IMR-90 (cell line): Measurements from ENCODE around the gene SAMD15. TPM values are rescaled to one million over a fixed set of nuclear protein-coding genes. Genes with fewer than 3 reads are reported as not detected.

Source experiments
- ATAC-seq: fragments of 200-7000 bp; cut with Tn5 transposase; 2 replicates; pipeline ENCODE4 v1.9.1; 2020; ENCODE audit warnings: low read depth, mild to moderate bottlenecking, moderate library complexity
- BruUV-seq: library from RNA; stranded (reverse); fragments of 400-500 nt; replicated peaks from 2 replicates; lab custom pipeline; 2021; lab: Mats Ljungman, UMichigan
- CTCF ChIA-PET: fragments of 300-600 bp; formaldehyde crosslinking; extraction: SDS; loops from one replicate; lab custom pipeline; 2021; ENCODE audit warnings: antibody characterized with exemption; lab: Yijun Ruan, JAX
- POLR2A ChIA-PET: fragments of 300-600 bp; sonication (Branson Sonifier 250); formaldehyde crosslinking; loops from one replicate; lab custom pipeline; 2022; ENCODE audit warnings: antibody characterized with exemption; ENCODE audit not compliant: unreplicated experiment; lab: Charles Lee
- DNase-seq: peaks from one replicate; pipeline ENCODE4 v3.0.0; 2013
- H2AFZ ChIP-seq: replicated peaks from 2 replicates; pipeline ENCODE3; 2013; ENCODE audit warnings: low read length, mild to moderate bottlenecking; ENCODE audit not compliant: poor library complexity
- H2AK5ac ChIP-seq: 2 replicates; pipeline ENCODE4 v1.6.1; 2013; ENCODE audit warnings: low read depth, low read length, inconsistent platforms
- H2AK9ac ChIP-seq: replicated peaks from 2 replicates; pipeline ENCODE3; 2013; ENCODE audit warnings: mild to moderate bottlenecking, low read depth, low read length, moderate library complexity; ENCODE audit not compliant: poor library complexity
- H2BK120ac ChIP-seq: 2 replicates; pipeline ENCODE4 v1.6.1; 2013; ENCODE audit warnings: low read depth, low read length, inconsistent platforms
- H2BK15ac ChIP-seq: 3 replicates; pipeline ENCODE4 v1.6.1; 2013; ENCODE audit warnings: low read depth, low read length, inconsistent platforms
- H2BK20ac ChIP-seq: 2 replicates; pipeline ENCODE4 v1.6.1; 2013; ENCODE audit warnings: low read depth, mild to moderate bottlenecking, inconsistent platforms, low read length, moderate library complexity
- H2BK5ac ChIP-seq: 2 replicates; pipeline ENCODE4 v1.6.1; 2013; ENCODE audit warnings: mild to moderate bottlenecking, low read depth, low read length, inconsistent platforms; ENCODE audit not compliant: poor library complexity, severe bottlenecking
- H3K14ac ChIP-seq: replicated peaks from 2 replicates; pipeline ENCODE4 v1.6.1; 2013; ENCODE audit warnings: low read depth, low read length, inconsistent platforms
- H3K18ac ChIP-seq: 2 replicates; pipeline ENCODE4 v1.6.1; 2013; ENCODE audit warnings: low read depth, low read length, control low read depth
- H3K23ac ChIP-seq: 2 replicates; pipeline ENCODE4 v1.6.1; 2013; ENCODE audit warnings: low read depth, low read length, inconsistent platforms
- H3K27ac ChIP-seq: 2 replicates; pipeline ENCODE4 v1.5.1; 2013; ENCODE audit warnings: mild to moderate bottlenecking, control low read depth, low read length; ENCODE audit not compliant: insufficient read depth
- H3K27me3 ChIP-seq: 2 replicates; pipeline ENCODE4 v1.6.1; 2013; ENCODE audit warnings: low read length; ENCODE audit not compliant: control insufficient read depth, insufficient read depth
- H3K36me3 ChIP-seq: 2 replicates; pipeline ENCODE4 v1.6.1; 2013; ENCODE audit warnings: low read length, mixed read lengths; ENCODE audit not compliant: control insufficient read depth, insufficient read depth
- H3K4ac ChIP-seq: 2 replicates; pipeline ENCODE4 v1.6.1; 2013; ENCODE audit warnings: low read depth, low read length, inconsistent platforms
- H3K4me1 ChIP-seq: 2 replicates; pipeline ENCODE4 v1.6.1; 2013; ENCODE audit warnings: low read length, mixed read lengths; ENCODE audit not compliant: control insufficient read depth, insufficient read depth
- H3K4me2 ChIP-seq: 2 replicates; pipeline ENCODE4 v1.6.1; 2013; ENCODE audit warnings: low read depth, mild to moderate bottlenecking, control low read depth, low read length, moderate library complexity
- H3K4me3 ChIP-seq: 2 replicates; pipeline ENCODE4 v1.5.1; 2013; ENCODE audit warnings: low read depth, mild to moderate bottlenecking, control low read depth, low read length, moderate library complexity; ENCODE audit not compliant: insufficient read depth
- H3K56ac ChIP-seq: 2 replicates; pipeline ENCODE4 v1.6.1; 2013; ENCODE audit warnings: low read length, inconsistent platforms; ENCODE audit not compliant: insufficient read depth; ENCODE audit errors: extremely low read depth
- H3K79me1 ChIP-seq, 2 experiments: 2 replicates each; pipeline ENCODE4 v1.6.1; 2013; ENCODE audit warnings: low read length in 2 of 2, inconsistent platforms in 1 of 2, low read depth in 1 of 2
- H3K9ac ChIP-seq: 2 replicates; pipeline ENCODE4 v1.6.1; 2013; ENCODE audit warnings: low read depth, low read length, control low read depth
- H3K9me1 ChIP-seq: 2 replicates; pipeline ENCODE4 v1.6.1; 2013; ENCODE audit warnings: low read length, inconsistent platforms; ENCODE audit not compliant: insufficient read depth
- H3K9me3 ChIP-seq: 2 replicates; pipeline ENCODE4 v1.6.1; 2013; ENCODE audit warnings: low read length; ENCODE audit not compliant: control insufficient read depth, insufficient read depth
- H4K20me1 ChIP-seq: 2 replicates; pipeline ENCODE4 v1.6.1; 2013; ENCODE audit warnings: low read length, inconsistent platforms; ENCODE audit not compliant: insufficient read depth
- H4K5ac ChIP-seq: 2 replicates; pipeline ENCODE4 v1.6.1; 2013; ENCODE audit warnings: mild to moderate bottlenecking, low read depth, low read length, control low read depth
- H4K8ac ChIP-seq, 2 experiments: 2 replicates each; pipeline ENCODE4 v1.6.1; 2013; ENCODE audit warnings: low read depth in 2 of 2, low read length in 2 of 2, control low read depth in 1 of 2, inconsistent platforms in 1 of 2
- H4K91ac ChIP-seq: 2 replicates; pipeline ENCODE4 v1.6.1; 2013; ENCODE audit warnings: low read depth, low read length, inconsistent platforms; ENCODE audit not compliant: insufficient read depth
- BHLHE40 ChIP-seq: fragments of 150-350 bp; IDR thresholded peaks from 2 replicates; pipeline ENCODE4 v1.6.1; 2016; ENCODE audit warnings: mild to moderate bottlenecking, low read depth, low read length
- CEBPB ChIP-seq: IDR thresholded peaks from 2 replicates; pipeline ENCODE4 v1.6.1; 2012; ENCODE audit warnings: low read depth, low read length, improper control_type of control experiment
- CHD1 ChIP-seq: IDR thresholded peaks from 2 replicates; pipeline ENCODE4 v1.6.1; 2012; ENCODE audit warnings: low read depth, low read length, improper control_type of control experiment
- FOS ChIP-seq: fragments of 150-350 bp; IDR thresholded peaks from 2 replicates; pipeline ENCODE4 v1.6.1; 2016; ENCODE audit warnings: low read depth, low read length
- MAFK ChIP-seq: IDR thresholded peaks from 2 replicates; pipeline ENCODE4 v1.6.1; 2012; ENCODE audit warnings: low read depth, low read length, improper control_type of control experiment
- MAZ ChIP-seq: IDR thresholded peaks from 2 replicates; pipeline ENCODE4 v1.6.1; 2012; ENCODE audit warnings: low read depth, mild to moderate bottlenecking, low read length, improper control_type of control experiment, moderate library complexity, borderline replicate concordance
- MXI1 ChIP-seq: IDR thresholded peaks from 2 replicates; pipeline ENCODE4 v1.6.1; 2012; ENCODE audit warnings: low read depth, mild to moderate bottlenecking, low read length, moderate library complexity, borderline replicate concordance
- NFE2L2 ChIP-seq: fragments of 150-350 bp; IDR thresholded peaks from 2 replicates; pipeline ENCODE4 v1.6.1; 2016; ENCODE audit warnings: low read depth, mild to moderate bottlenecking, low read length
- POLR2A ChIP-seq: IDR thresholded peaks from 2 replicates; pipeline ENCODE4 v1.6.1; 2012; ENCODE audit warnings: mild to moderate bottlenecking, low read depth, low read length
- RAD21 ChIP-seq: IDR thresholded peaks from 2 replicates; pipeline ENCODE4 v1.6.1; 2012; ENCODE audit warnings: low read length, improper control_type of control experiment
- RCOR1 ChIP-seq: IDR thresholded peaks from 2 replicates; pipeline ENCODE4 v1.6.1; 2012; ENCODE audit warnings: mild to moderate bottlenecking, low read length, improper control_type of control experiment; ENCODE audit not compliant: insufficient replicate concordance
- RFX5 ChIP-seq: IDR thresholded peaks from 2 replicates; pipeline ENCODE4 v1.8.0; 2012; ENCODE audit warnings: low read depth, mild to moderate bottlenecking, low read length, moderate library complexity
- SMC3 ChIP-seq: fragments of 150-350 bp; IDR thresholded peaks from 2 replicates; pipeline ENCODE4 v1.6.1; 2016; ENCODE audit warnings: low read depth, mild to moderate bottlenecking, antibody characterized with exemption, low read length, moderate library complexity
- WGBS, 2 experiments: methylation state at CpG; one replicate each; pipeline versions ENCODE4 v1.1.5 to v1.1.7; 2013; ENCODE audit warnings: missing lambda C conversion rate in 2 of 2; ENCODE audit not compliant: insufficient read length in 1 of 2; ENCODE audit errors: extremely low coverage in 2 of 2; 5-methylcytosine and 5-hydroxymethylcytosine counted together
- dilution Hi-C: fragments of 300-500 bp; cut with HindIII; formaldehyde crosslinking; loops from one replicate; pipeline ENCODE4 v1.14.3; 2018; ENCODE audit warnings: low sequenced_read_pairs; ENCODE audit not compliant: unreplicated experiment
- in situ Hi-C: fragments of 300-500 bp; cut with MboI; formaldehyde crosslinking; loops from 3 replicates; pipeline ENCODE4 v1.14.3; 2019; ENCODE audit warnings: low sequenced_read_pairs, inconsistent platforms, mixed read lengths
- intact Hi-C: fragments of 100-400 bp; cut with micrococcal nuclease; formaldehyde crosslinking; loops from 2 replicates; pipeline ENCODE4 v1.10.0; 2022
- polyA plus RNA-seq, 3 experiments: library from polyadenylated mRNA; depleted of rRNA; stranded (reverse); fragments of >200 nt; gene quantifications; 2 replicates each; pipeline ENCODE4 v1.2.3, GENCODE V29; 2012; ENCODE audit warnings: low replicate concordance in 1 of 3
- total RNA-seq: library from RNA; depleted of rRNA; stranded (reverse); fragments of >200 nt; gene quantifications from 2 replicates; pipeline ENCODE4 v1.2.3, GENCODE V29; 2012
- TF ChIP-seq, protein P1 (sequence below): conservative IDR thresholded peaks from 2 replicates; pipeline ENCODE4 v1.5.1; 2012; ENCODE audit warnings: mild to moderate bottlenecking, low read depth, low read length, improper control_type of control experiment
- TF ChIP-seq, protein P2 (sequence below): fragments of 150-350 bp; IDR thresholded peaks from 2 replicates; pipeline ENCODE4 v1.6.1; 2017; ENCODE audit warnings: mild to moderate bottlenecking, antibody characterized with exemption, low read length, low read depth
- TF ChIP-seq, protein P3 (sequence below): fragments of 150-350 bp; IDR thresholded peaks from 2 replicates; pipeline ENCODE4 v1.6.1; 2016; ENCODE audit warnings: low read depth, mild to moderate bottlenecking, low read length, moderate library complexity, borderline replicate concordance

Gene SAMD15
- total and polyA plus RNA-seq, 2 of the 4 experiments (the other 2 are of a cell fraction) = 0.68 to 1.3 TPM

DNA sequence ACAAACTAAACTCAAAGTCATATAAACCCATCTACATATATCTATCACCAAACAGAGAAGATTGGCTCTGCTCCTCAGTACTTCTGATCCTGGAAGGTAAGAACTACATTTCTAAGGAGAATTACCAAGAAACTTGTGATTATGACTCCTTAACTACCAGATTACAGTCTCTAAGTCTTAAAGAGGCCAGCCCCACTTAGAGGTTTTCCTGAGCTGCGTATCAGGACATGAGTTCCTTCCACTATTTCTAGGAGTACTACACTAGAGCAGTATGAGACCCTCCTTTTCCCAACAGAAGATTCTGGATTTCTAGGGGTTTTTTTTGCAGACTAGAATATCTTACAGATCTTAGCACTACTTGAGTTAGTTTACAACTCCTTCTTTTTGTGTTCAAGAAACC lies 46.2 kb downstream of the SAMD15 start, which contains the start of gene NOXRED1:
NOXRED1 (minus strand) TSS at position 101 of the 400 bp plus-strand sequence. CDS start 634 bp downstream, outside the sequence.
- Histone ChIP-seq H2AK9ac (no peak within 1 kb of the TSS), H2BK5ac (no peak within 1 kb of the TSS), H3K27me3 (no peaks in the 10 kb centered on the region), H4K5ac (no peak within 1 kb of the TSS), H3K23ac (no peak within 1 kb of the TSS), H3K4me2 (no peak within 1 kb of the TSS), H3K56ac (no peak within 1 kb of the TSS), H3K4me3 (no peak within 1 kb of the TSS), H3K14ac (no peak within 1 kb of the TSS), H4K8ac (no peak within 1 kb of the TSS), H3K18ac (no peak within 1 kb of the TSS), H3K9ac (no peak within 1 kb of the TSS), H2BK15ac (no peak within 1 kb of the TSS), H3K9me1 (no peaks in the 10 kb centered on the region), H3K27ac (no peak within 1 kb of the TSS), H3K9me3 (peaks cover 8% of the 10 kb centered on the region; the same call in 1 of the 2 replicates), H3K79me1 (no peaks in the 10 kb centered on the region), H4K91ac (no peak within 1 kb of the TSS), H3K4ac (no peak within 1 kb of the TSS), H2BK20ac (no peak within 1 kb of the TSS), H2BK120ac (no peak within 1 kb of the TSS), H2AK5ac (no peak within 1 kb of the TSS), H2AFZ (no peak within 1 kb of the TSS), H3K36me3 (peaks cover 38% of the 10 kb centered on the region), H3K4me1 (no peaks in the 10 kb centered on the region), H4K20me1 (no peaks in the 10 kb centered on the region)
- BruUV-seq = no TSS peak
- ATAC-seq = no peak
- CTCF ChIA-PET = no interaction called here
- no CpG with 5 or more reads among the region's 1 CpG for WGBS, 2 experiments
- in situ Hi-C loops (no loop called here), dilution Hi-C loops (no loop called here), intact Hi-C loops (no loop called here)
- TF ChIP-seq, protein P1, sequence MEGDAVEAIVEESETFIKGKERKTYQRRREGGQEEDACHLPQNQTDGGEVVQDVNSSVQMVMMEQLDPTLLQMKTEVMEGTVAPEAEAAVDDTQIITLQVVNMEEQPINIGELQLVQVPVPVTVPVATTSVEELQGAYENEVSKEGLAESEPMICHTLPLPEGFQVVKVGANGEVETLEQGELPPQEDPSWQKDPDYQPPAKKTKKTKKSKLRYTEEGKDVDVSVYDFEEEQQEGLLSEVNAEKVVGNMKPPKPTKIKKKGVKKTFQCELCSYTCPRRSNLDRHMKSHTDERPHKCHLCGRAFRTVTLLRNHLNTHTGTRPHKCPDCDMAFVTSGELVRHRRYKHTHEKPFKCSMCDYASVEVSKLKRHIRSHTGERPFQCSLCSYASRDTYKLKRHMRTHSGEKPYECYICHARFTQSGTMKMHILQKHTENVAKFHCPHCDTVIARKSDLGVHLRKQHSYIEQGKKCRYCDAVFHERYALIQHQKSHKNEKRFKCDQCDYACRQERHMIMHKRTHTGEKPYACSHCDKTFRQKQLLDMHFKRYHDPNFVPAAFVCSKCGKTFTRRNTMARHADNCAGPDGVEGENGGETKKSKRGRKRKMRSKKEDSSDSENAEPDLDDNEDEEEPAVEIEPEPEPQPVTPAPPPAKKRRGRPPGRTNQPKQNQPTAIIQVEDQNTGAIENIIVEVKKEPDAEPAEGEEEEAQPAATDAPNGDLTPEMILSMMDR = no peak
- TF ChIP-seq, protein P2, sequence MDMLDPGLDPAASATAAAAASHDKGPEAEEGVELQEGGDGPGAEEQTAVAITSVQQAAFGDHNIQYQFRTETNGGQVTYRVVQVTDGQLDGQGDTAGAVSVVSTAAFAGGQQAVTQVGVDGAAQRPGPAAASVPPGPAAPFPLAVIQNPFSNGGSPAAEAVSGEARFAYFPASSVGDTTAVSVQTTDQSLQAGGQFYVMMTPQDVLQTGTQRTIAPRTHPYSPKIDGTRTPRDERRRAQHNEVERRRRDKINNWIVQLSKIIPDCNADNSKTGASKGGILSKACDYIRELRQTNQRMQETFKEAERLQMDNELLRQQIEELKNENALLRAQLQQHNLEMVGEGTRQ = no peak
- TF ChIP-seq BHLHE40 (no peak), CHD1 (no peak), FOS (no peak), RFX5 (no peak), SMC3 (no peak), CEBPB (no peak), MAZ (no peak), MAFK (no peak), NFE2L2 (no peak), RCOR1 (no peak), RAD21 (no peak), POLR2A (no peak), MXI1 (no peak)
- TF ChIP-seq, protein P3, sequence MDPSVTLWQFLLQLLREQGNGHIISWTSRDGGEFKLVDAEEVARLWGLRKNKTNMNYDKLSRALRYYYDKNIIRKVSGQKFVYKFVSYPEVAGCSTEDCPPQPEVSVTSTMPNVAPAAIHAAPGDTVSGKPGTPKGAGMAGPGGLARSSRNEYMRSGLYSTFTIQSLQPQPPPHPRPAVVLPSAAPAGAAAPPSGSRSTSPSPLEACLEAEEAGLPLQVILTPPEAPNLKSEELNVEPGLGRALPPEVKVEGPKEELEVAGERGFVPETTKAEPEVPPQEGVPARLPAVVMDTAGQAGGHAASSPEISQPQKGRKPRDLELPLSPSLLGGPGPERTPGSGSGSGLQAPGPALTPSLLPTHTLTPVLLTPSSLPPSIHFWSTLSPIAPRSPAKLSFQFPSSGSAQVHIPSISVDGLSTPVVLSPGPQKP = no peak
- POLR2A ChIA-PET = no interaction called here
- no peak for DNase-seq
